MV-4-11 (cell line): Measurements from ENCODE around the gene TTLL13.
A peak's percentile ranks its signal among the peaks of the same experiment; 100 is the strongest.

ENCODE experiments used
- DNase-seq: peaks from one replicate; lab custom pipeline; 2025; lab: John Stamatoyannopoulos, UW

Gene TTLL13, protein sequence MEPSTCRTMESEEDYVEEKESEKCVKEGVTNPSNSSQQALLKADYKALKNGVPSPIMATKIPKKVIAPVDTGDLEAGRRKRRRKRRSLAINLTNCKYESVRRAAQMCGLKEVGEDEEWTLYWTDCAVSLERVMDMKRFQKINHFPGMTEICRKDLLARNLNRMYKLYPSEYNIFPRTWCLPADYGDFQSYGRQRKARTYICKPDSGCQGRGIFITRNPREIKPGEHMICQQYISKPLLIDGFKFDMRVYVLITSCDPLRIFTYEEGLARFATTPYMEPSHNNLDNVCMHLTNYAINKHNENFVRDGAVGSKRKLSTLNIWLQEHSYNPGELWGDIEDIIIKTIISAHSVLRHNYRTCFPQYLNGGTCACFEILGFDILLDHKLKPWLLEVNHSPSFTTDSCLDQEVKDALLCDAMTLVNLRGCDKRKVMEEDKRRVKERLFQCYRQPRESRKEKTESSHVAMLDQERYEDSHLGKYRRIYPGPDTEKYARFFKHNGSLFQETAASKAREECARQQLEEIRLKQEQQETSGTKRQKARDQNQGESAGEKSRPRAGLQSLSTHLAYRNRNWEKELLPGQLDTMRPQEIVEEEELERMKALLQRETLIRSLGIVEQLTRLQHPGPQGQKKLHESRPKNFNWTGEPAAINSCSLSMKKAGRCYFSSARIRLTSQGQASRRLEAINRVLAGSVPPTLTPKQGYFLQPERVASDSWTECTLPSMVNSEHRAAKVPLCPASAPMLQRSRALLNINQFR

DNA sequence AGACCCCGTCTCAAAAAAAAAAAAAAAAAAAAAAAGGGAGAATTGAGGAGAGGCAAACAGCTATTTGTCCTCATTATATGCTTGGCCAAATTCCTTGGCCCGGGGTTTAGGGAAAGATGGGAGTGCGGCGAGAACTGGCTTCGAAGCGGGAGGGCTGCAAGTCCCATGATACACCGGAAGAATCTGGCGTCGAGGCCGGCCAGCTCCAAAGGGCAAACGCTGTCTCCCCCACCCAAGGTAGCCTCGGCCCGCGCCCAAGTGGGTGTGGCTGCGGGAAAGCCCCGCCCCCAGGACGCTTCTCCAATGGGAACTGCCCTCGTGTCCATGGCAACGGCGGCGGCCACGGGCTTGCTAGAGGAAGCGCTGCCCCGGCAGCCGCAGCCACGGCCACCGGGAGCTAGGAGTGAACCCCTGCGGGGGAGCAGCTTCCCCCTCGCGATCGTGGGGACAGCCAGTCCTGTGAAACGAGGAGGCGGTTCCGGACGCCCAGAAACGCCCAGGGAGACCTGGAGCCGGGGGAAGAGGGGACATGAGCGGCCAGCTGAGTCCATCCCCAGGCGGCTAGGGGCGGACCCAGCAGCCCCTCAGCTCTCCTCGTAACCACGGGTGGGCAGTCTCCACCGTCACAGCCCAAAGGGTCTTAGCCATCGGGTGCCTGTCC lies at the start of gene TTLL13:
TSS of gene TTLL13 (plus strand) at position 354 of the 661 bp plus-strand sequence. CDS start 1,075 bp downstream, outside the sequence.
- peak; percentile 89 for DNase-seq

DNA sequence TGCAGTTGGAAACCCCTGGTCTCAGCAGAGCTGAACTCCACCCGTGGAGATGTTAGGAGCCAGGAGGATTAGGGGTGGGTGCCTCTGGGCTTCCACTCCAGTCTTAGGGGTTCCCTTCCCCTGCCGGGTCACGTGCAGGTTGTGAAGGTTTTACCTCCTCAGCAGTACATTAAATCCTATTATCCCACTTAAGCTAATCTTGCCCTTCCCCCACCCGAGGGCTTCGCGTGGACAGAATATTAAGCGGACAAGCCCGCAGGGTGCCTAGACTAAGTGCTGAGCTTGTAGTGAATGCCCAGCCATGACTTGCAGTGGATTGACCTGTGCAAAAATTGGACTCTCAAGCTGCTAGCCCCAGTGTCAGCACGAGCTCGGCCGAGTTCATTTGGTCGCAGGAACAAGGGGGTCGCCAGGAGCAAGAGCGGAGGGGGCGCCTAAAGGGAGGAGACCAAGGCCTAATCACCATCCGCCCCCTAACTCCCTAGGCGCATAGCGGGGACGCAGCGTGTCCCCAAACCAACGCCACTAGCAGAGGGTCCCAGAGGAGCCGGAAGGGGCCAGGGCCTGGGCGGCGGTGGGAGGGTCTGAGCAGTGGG lies 48.7 kb upstream of the TTLL13 start:
- no peak for DNase-seq

DNA sequence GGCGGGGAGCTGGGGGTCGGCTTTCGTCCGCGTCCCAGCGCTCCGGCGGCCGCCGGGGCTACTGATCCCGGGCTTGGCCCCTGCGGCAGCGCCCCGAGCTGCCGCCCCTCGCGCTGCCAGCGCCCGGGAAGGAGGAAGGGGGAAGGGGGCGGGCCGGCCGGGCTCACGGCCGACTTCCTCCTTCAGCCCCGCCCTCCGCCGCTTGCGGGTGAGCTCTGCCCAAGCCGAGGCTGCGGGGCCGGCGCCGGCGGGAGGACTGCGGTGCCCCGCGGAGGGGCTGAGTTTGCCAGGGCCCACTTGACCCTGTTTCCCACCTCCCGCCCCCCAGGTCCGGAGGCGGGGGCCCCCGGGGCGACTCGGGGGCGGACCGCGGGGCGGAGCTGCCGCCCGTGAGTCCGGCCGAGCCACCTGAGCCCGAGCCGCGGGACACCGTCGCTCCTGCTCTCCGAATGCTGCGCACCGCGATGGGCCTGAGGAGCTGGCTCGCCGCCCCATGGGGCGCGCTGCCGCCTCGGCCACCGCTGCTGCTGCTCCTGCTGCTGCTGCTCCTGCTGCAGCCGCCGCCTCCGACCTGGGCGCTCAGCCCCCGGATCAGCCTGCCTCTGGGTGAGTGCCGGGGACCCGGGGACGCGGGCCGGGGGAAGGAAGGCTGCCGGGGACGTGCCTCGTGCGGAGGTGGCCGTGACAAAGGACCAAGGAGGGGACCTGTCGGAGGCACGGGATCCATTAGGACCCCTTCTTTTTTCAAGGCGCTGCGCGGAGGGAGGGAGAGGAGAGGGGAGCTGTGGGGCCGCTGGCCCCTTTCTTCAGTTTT lies 48.0 kb upstream of the TTLL13 start, which contains the start of gene SEMA4B:
TSS of gene SEMA4B (plus strand) at position 201 of the 814 bp plus-strand sequence. CDS start at position 450, 249 bp downstream.
- DNase-seq = peak; percentile 56

DNA sequence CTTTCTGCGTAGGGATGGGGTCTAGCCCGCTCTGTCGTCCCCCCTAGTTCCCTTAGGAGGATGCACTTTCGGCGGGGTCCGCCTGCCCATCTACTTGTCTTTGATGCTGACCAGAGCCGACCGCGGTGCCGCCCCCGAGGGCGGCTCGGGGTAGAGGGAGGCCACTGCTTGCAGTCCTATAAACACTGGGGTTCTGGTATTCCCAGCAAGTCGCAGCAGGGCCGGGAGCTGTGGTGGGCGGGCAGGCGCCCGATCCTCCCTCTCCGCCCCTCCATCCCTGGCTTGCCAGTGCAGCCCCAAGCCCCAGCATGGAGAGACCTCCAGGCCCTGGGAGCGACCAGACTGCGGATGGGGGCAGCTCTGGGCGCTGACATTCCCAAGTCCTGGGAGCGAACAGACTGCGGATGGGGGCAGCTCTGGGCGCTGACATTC lies 47.4 kb upstream of the TTLL13 start:
- no peak for DNase-seq

DNA sequence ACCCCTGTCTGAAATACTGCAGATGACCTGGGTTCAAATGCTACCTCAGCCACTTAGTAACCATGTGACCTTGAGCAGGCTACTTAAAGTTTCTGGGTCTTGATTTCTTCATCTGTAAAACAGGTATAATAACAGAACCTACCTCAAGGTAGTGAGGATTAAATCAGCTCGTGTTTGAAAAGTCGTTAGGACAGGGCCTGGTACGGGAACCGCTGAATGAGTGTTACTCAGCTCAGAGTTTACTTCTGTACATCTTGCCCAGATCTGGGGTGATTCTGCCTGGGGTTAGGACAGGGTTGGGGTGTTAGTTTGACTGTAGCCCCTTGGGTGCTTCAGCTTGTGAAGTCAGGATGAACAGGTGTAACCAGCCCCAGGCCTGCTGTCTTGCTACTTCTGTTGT lies 46.4 kb upstream of the TTLL13 start:
- DNase-seq = no peak

DNA sequence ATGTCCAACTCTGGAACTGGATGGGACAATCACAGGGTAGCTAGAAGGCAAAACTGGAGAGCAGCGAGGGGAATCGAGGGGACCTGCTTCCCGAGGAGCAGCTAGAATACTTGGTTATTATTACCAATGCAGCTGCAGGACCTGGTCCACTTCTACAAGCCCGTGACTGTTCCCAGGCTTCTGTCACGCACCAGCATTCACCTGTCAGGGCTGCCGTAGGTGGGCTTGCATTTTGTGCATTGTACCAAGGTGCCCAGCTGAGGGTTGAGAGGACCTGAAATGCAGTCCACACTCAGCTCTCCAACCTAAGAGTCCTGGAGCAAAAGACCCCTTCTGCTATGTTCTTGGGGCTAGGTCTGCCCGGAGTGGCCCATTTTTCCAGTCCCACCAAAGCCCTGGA lies 45.9 kb upstream of the TTLL13 start:
- DNase-seq = no peak

DNA sequence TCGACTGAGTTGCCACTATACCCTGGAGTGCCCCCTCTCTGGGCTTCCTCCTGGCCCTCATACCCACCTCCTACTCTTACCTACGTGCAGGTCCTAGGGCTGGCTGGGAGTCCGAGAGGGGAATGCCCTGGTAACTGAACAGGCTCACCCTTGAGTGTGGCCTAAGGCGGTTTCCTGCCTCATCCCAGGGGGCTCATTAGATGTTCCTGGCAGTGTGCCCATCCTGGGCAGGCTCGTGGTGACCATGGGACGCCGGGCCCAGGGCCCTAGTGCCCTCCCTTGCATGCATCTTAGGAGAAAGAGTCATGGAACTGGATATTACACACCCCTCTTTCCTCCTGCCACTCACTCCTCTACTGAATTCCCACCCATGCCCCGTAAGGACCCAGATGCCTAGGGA lies 45.4 kb upstream of the TTLL13 start:
- no peak for DNase-seq

DNA sequence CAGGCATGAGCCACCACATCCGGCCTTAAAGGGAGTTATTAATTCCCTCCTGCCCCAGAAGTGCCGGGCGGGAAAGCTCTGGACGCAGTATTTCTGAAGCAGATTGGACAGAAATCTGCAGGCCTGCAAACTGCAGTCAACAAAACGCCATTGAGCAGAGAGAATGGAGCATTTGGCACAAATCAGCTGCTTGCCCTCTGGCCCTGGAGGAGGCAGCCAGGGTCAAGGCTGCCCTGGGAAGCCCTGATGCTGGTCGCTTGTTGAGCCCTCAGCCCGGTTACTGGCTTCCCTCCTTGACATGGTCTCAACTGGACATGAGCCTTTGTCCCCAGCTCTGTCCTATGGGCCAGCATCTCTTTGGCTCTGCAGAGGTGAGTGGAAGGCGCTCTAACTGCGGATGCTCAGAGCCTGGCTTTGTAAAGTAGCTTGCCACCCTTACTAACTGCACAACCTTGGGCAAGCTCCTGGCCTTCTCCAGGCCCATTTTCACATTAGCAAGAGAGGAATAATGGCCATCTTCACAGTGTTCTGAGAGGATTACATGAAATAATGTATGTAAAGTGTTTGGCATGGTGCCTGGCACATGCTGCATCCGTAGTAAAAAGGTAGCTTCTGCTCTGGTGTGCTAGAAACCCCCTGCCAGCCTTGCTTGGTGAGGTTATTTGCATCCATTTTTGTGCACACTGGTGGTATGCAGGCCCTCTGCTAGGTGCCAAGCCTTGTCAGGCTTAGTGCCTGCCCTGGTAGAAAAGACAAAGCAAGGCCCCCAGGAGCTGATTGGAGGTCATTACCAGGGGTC lies 44.1 kb upstream of the TTLL13 start:
- DNase-seq = no peak

DNA sequence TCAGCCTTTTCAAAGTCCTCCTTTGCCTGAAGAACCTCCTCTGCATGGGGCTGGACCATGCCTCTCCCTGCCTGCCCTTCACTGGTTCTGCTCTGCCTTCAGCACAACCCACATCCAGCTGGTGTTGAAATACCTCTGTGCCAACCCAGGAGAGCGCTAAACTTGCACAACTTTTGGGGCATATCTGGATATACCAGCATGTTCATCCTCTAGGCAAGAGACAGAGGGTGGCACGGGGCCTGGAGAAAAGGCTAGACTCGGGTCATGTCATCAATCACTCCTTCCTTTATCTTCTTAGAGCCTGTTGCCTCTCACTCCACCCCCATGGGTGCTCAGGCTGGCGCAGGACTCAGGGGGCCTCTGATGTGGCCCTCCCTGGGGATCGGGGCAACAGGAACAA lies 43.5 kb upstream of the TTLL13 start:
- peak; percentile 70 for DNase-seq

DNA sequence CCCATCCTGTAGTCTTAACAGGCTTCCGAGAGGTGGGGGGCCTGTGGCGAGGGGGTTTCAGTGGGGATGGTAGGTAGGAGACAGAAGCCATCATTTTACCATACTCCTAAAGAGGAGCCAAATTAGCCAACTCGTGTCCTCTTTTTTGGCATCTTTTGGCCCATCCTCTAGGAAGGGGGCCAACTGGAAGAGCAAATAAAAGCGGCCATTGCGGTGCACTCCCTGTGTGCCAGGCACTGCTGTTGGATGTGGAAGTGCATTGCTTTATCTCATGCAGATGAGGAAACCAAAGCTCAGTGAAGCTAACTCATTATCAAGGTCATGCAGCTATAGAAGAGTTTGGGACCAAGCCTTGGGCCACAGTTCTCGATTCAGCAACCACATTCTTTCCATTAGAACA lies 42.1 kb upstream of the TTLL13 start:
- no peak for DNase-seq

DNA sequence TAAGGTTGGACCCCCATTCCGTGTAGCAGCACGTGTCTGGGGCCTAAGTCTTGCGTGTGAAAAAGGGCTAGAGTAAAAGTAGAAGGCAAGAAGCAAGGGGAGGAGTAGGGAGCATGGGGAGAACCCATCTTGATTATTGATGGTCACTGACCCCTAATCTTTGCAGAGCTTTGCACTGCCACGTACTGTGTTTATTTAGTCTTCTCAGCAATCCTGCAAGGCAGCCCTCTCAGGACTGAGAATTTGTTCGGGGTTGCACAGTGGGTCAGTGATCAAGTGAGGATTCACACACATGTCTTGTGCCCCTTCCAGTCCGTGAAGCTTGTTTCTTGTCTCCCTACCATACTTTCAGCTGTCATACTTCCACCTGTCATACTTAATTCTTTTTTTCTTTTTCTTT lies 41.0 kb upstream of the TTLL13 start:
- DNase-seq = no peak

DNA sequence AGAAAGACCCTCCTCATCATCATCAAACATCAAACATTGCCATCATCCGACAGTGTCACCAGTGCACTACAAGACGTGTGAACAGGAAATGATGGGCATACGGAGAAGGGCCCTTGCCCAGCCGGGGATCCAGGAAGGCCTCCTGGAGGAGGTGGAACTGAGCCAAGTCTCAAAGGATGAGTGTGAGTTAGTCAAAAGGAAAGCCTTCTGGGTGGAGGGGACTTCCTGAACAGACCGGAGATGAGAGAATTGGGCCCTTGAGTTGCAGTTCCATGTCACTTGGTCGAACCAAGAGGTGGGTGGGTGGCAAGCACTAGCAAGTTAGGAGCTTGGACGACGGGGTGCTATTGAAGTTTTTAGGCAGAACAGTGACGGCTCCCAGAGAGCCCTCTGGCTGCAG lies 39.8 kb upstream of the TTLL13 start:
- DNase-seq = no peak

DNA sequence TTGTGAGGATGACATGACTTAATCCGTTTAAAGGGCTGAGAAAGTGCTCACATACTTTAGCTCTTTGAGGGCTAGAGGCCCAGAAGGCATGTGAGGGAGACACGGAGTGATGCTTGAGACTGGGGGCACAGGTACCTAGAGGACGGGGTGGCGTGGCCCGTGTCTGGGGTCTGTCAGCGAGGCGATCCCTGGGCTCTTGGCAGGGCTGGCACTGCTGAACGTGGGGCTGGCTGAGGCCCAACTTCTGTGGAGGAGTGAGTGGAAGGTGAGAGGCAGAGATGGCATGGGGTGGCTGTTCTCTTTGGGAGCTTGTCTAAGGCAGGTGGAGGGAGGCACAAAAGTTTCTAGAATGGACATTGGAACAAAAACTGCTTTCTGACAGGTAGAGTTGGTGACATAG lies 38.8 kb upstream of the TTLL13 start:
- DNase-seq = no peak

DNA sequence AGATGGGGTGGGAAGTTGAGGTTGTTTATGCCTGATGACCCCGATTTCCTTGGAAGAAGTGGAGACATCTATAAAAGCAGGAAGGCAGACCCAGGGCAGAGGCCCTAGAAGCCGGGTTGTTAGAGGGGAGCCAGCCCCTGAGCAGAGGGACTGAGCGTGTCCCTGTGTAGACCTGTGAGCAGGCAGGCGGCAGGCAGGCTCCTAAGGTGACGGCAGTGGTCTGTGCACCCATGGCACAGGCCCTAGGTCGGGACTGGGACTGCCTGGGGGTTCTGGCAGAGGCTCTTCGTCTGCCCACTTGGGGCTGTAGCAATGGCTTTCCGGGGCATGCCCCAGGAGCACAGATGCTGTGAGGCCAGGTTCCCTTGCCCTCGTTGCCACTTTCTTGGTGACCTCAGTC lies 38.3 kb upstream of the TTLL13 start:
- DNase-seq = no peak

DNA sequence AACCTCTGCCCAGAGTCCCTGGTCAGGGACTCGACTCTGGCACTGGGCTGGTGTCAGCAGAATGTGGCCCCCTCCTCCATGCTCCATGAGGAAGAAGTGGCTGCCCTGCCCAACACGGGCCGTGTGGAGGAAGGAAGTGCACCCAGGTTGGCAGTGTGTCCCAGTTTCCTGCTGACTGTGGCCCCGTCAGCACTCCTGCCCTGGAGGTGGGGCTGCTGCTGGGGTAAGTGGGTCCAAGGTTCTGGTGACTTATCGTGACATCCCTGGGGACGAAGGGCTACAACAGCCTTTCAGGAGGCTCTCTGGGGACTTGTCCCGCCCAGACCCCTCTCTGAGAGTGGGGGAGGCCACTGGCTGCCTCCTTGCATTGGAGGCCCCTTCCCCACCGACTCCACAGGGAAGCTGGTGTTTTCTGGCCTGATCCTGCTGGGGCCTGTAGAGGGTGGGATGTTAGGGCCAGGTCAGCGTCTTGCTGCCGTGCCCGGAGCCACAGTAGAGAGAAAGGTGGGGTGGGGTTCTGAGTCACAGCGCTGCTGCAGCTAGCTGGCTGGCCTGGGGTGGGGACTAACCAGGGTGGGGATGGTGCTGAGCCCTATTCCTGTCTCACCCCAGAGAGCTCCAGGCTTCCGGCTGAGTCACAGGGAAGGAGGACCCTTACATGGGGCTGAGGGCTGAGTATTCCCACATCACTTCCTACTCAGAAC lies 37.8 kb upstream of the TTLL13 start:
- DNase-seq = no peak

DNA sequence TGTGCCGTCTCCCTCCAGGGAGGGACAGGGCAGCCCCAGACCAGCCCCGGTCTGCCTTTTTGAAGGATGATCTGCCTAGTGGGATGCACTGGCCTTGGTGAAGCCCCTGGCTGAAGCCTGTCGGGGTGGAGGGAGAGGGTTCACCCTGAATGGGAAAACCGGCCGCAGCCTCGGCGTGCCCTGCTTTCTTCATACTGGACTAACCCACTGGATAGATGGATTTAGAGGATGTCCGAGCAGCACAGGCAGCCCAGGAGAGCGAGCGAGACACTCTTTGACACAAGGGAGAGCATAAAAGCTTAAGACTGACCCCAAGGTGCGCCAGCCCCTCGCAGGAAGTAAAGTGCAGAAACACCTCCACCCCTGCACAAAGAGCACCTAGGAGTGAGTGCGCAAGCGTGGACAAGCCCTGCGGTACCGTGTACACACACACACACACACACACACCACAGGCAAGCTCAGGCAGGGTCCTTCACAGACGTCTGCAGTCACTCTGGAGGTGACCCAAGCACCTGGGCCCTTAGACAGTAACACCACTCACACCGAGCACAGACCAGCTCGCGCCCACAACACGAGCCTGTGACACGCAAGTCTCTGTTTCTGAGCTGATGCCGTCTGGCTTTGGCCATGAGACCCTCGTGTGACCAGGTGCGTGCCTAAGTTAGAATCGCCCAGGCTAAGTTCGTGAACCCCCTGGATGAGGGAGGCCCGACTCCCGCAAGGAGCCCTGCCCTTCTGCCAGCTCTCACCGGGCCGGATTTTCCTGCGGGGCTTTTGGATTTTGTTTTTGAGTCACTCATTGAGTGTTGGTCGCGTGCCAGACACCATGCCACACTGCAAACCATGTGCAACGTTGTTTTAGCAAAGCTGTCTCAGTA lies 36.9 kb upstream of the TTLL13 start:
- DNase-seq = no peak

DNA sequence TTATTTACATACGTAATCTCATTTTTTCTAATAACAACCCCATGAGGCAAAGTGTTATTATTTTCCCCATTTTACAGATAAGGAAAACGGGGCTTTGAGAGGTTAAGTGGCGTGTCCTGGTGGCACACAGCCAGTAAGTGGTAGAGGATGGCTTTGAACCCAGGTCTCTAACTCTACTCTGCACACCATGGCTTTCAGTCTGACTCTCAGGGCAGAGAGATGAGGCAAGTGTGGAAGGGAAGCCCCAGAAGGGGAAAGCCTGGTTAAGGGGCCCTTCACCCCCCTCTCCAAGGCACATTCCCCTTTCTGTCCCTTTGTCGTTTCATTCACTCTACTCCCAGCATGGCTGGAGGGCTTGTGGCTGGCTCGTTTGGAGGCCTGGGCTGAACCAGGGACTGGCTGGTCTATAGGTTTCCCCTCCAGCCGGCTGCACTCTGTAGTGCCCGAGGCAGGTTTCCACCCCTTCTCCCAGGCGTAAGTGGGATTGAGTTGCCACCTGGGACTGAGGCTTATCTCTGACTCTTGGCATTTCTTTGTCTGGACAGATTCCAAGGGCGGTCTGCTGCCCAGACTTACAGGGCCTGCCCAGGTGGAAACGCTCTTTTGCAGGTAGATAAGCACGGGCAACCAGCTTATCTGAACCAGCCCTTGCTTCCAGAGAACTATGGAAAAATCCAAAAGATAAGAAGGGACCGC lies 36.1 kb upstream of the TTLL13 start:
- no peak for DNase-seq

DNA sequence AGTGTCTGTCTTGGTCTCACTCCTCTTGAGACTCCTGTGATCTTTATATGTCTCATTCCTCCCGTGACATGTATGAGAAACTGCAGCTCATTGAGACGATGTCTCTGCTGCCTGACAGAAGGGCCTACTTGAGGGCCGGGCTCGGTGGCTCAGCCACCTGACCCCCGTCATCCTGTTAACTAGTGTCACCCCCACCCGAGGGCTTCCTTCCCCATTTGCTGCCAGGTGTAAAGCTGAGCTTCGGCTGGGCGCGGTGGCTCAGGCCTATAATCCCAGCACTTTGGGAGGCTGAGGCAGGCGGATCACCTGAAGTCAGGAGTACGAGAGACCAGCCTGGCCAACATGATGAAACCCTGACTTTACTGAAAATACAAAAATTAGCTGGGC lies 35.5 kb upstream of the TTLL13 start:
- no peak for DNase-seq
